Adipocyte (in vitro differentiated cells): ENCODE data around the gene CLEC4E.
"Not testable (repeated sequence)": the region's sequence is repeated elsewhere in the genome, so short reads cannot be mapped to it uniquely, and the experiment has no call there.

Source experiments
- DNase-seq: peaks from one replicate; pipeline ENCODE4 v3.0.0-alpha.2; 2015; ENCODE audit warnings: low read depth
- H3K27me3 ChIP-seq: replicated peaks from 2 replicates; pipeline ENCODE4 v1.7.0; 2013; ENCODE audit warnings: mild to moderate bottlenecking, low read length, moderate library complexity; ENCODE audit not compliant: control insufficient read depth, insufficient read depth
- H3K36me3 ChIP-seq: 2 replicates; pipeline ENCODE4 v1.7.0; 2013; ENCODE audit warnings: low read length, mild to moderate bottlenecking, moderate library complexity; ENCODE audit not compliant: control insufficient read depth, insufficient read depth, severe bottlenecking
- H3K4me1 ChIP-seq: 2 replicates; pipeline ENCODE4 v1.7.0; 2013; ENCODE audit warnings: mild to moderate bottlenecking, low read length, moderate library complexity; ENCODE audit not compliant: control insufficient read depth, insufficient read depth
- H3K4me3 ChIP-seq: 2 replicates; pipeline ENCODE4 v1.7.0; 2013; ENCODE audit warnings: mild to moderate bottlenecking, low read length, moderate library complexity
- H3K9ac ChIP-seq: 2 replicates; pipeline ENCODE4 v1.7.0; 2013; ENCODE audit warnings: mild to moderate bottlenecking, low read length, moderate library complexity
- H3K9me3 ChIP-seq: 2 replicates; pipeline ENCODE4 v1.7.0; 2013; ENCODE audit warnings: mild to moderate bottlenecking, low read length, moderate library complexity; ENCODE audit not compliant: control insufficient read depth

Gene CLEC4E, protein sequence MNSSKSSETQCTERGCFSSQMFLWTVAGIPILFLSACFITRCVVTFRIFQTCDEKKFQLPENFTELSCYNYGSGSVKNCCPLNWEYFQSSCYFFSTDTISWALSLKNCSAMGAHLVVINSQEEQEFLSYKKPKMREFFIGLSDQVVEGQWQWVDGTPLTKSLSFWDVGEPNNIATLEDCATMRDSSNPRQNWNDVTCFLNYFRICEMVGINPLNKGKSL

GRCh38 chr12:8540831-8541230 lies at the start of gene CLEC4E:
TSS of gene CLEC4E (minus strand) at chr12:8540905. CDS start at chr12:8540797, 108 bp downstream.
- H3K27me3 ChIP-seq, result peaks cover 19% of the 10 kb centered on the region
- not testable (repeated sequence) for H3K9me3 ChIP-seq, H3K9ac ChIP-seq, DNase-seq, H3K4me1 ChIP-seq, H3K4me3 ChIP-seq, H3K36me3 ChIP-seq

GRCh38 chr12:8589679-8590078 lies 49.0 kb upstream of the CLEC4E start:
- Histone ChIP-seq H3K27me3 (peaks cover 8% of the 10 kb centered on the region), H3K36me3 (no peaks in the 10 kb centered on the region), H3K9ac (no peak overlapping the region), H3K9me3 (no peaks in the 10 kb centered on the region), H3K4me3 (no peak overlapping the region), H3K4me1 (no peaks in the 10 kb centered on the region)
- DNase-seq, result no peak

- not testable (repeated sequence) for H3K27me3 ChIP-seq, H3K4me3 ChIP-seq, H3K36me3 ChIP-seq, H3K9me3 ChIP-seq, H3K9ac ChIP-seq, DNase-seq, H3K4me1 ChIP-seq
Observed at GRCh38 chr12:8584478-8584877, 43.8 kb upstream of the CLEC4E start.

- H3K4me3 ChIP-seq, result no peak overlapping the region
- H3K4me1 ChIP-seq, result peaks cover 5% of the 10 kb centered on the region
- no peaks in the 10 kb centered on the region for H3K36me3 ChIP-seq
- peaks cover 8% of the 10 kb centered on the region for H3K27me3 ChIP-seq
- H3K9me3 ChIP-seq, result no peaks in the 10 kb centered on the region
- no peak for DNase-seq
- H3K9ac ChIP-seq, result no peak overlapping the region
Observed at GRCh38 chr12:8584004-8584403, 43.3 kb upstream of the CLEC4E start.

- H3K36me3 ChIP-seq, result no peaks in the 10 kb centered on the region
- peaks cover 5% of the 10 kb centered on the region for H3K4me1 ChIP-seq
- no peak overlapping the region for H3K9ac ChIP-seq
- no peak for DNase-seq
- peaks cover 11% of the 10 kb centered on the region for H3K27me3 ChIP-seq
- H3K4me3 ChIP-seq, result no peak overlapping the region
- H3K9me3 ChIP-seq, result no peaks in the 10 kb centered on the region
Observed at GRCh38 chr12:8581098-8581784, 40.5 kb upstream of the CLEC4E start.

GRCh38 chr12:8577879-8578278 lies 37.2 kb upstream of the CLEC4E start:
- Histone ChIP-seq H3K9me3 (no peaks in the 10 kb centered on the region), H3K9ac (no peak overlapping the region), H3K4me1 (no peaks in the 10 kb centered on the region), H3K27me3 (peaks cover 9% of the 10 kb centered on the region), H3K4me3 (no peak overlapping the region), H3K36me3 (no peaks in the 10 kb centered on the region)
- DNase-seq, result no peak

- Histone ChIP-seq H3K4me1 (no peaks in the 10 kb centered on the region), H3K36me3 (no peaks in the 10 kb centered on the region), H3K4me3 (no peak overlapping the region), H3K27me3 (peaks cover 6% of the 10 kb centered on the region), H3K9me3 (peaks cover 4% of the 10 kb centered on the region), H3K9ac (no peak overlapping the region)
- DNase-seq, result no peak
Observed at GRCh38 chr12:8572507-8572906, 31.8 kb upstream of the CLEC4E start.

- H3K9me3 ChIP-seq, result peaks cover 18% of the 10 kb centered on the region
- DNase-seq, result no peak
Observed at GRCh38 chr12:8566525-8566924, 25.8 kb upstream of the CLEC4E start.

GRCh38 chr12:8566052-8566451 lies 25.3 kb upstream of the CLEC4E start:
- H3K36me3 ChIP-seq, H3K4me1 ChIP-seq, H3K27me3 ChIP-seq, H3K9ac ChIP-seq, DNase-seq, H3K4me3 ChIP-seq: not testable (repeated sequence)
- peaks cover 18% of the 10 kb centered on the region for H3K9me3 ChIP-seq

More at GRCh38 chr12:8566525-8566924, 25.8 kb upstream of the CLEC4E start:
- Histone ChIP-seq H3K27me3 (peaks cover 5% of the 10 kb centered on the region), H3K9ac (no peak overlapping the region), H3K4me1 (no peaks in the 10 kb centered on the region), H3K36me3 (no peaks in the 10 kb centered on the region), H3K4me3 (no peak overlapping the region)

- Histone ChIP-seq H3K9me3 (peaks cover 18% of the 10 kb centered on the region), H3K9ac (no peak overlapping the region), H3K4me3 (no peak overlapping the region), H3K36me3 (no peaks in the 10 kb centered on the region), H3K27me3 (peaks cover 5% of the 10 kb centered on the region), H3K4me1 (no peaks in the 10 kb centered on the region)
- no peak for DNase-seq
Observed at GRCh38 chr12:8564656-8565055, 24.0 kb upstream of the CLEC4E start.

DNA sequence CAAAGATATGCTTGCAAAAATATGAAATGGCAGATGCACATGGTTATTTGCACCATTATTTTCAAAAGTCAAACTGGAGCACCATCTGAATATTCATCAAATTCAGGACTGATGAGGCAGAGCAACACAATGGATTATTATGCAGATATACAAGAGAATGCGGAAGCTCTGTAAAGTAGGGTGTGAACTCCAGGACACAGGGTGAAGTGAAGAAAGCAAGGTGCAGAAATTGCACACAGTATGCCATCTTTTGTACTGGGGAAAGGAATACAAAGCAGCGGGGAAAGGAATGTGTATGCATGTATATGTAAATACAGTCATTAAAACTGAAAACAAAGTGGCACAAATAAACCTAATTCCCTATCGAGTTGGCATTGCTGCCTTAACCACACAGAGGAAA lies 22.7 kb upstream of the CLEC4E start:
- Histone ChIP-seq H3K36me3 (no peaks in the 10 kb centered on the region), H3K4me3 (no peak overlapping the region), H3K4me1 (no peaks in the 10 kb centered on the region), H3K9me3 (peaks cover 18% of the 10 kb centered on the region), H3K9ac (no peak overlapping the region), H3K27me3 (peaks cover 5% of the 10 kb centered on the region)
- no peak for DNase-seq
